Endodermal cell (in vitro differentiated cells): ENCODE results near the gene FANCM. TPM values are rescaled to one million over a fixed set of nuclear protein-coding genes. Genes with fewer than 3 reads are reported as not detected.

Experiments
- DNase-seq: peaks from one replicate; pipeline ENCODE4 v3.0.0-alpha.2; 2017
- H3K27ac ChIP-seq: 2 replicates; pipeline ENCODE4 v1.5.1; 2013; ENCODE audit warnings: mild to moderate bottlenecking, low read depth, low read length, moderate library complexity
- H3K27me3 ChIP-seq: 2 replicates; pipeline ENCODE4 v1.6.1; 2013; ENCODE audit warnings: mild to moderate bottlenecking, low read length, moderate library complexity; ENCODE audit not compliant: insufficient read depth, control insufficient read depth, poor library complexity, severe bottlenecking
- H3K36me3 ChIP-seq: 2 replicates; pipeline ENCODE4 v1.7.0; 2013; ENCODE audit warnings: mild to moderate bottlenecking, low read length, moderate library complexity; ENCODE audit not compliant: control insufficient read depth, insufficient read depth
- H3K4me1 ChIP-seq: one replicate; pipeline ENCODE4 v1.7.0; 2013; ENCODE audit warnings: low read length; ENCODE audit not compliant: control insufficient read depth, insufficient read depth
- H3K4me3 ChIP-seq: 2 replicates; pipeline ENCODE4 v1.5.1; 2013; ENCODE audit warnings: mild to moderate bottlenecking, low read length, moderate library complexity
- H3K9ac ChIP-seq: 2 replicates; pipeline ENCODE4 v1.6.1; 2013; ENCODE audit warnings: mild to moderate bottlenecking, low read length, moderate library complexity; ENCODE audit not compliant: poor library complexity, severe bottlenecking; ENCODE audit errors: extremely low read depth
- H3K9me3 ChIP-seq: 2 replicates; pipeline ENCODE4 v1.6.1; 2013; ENCODE audit warnings: mild to moderate bottlenecking, low read length, moderate library complexity; ENCODE audit not compliant: control insufficient read depth
- H3K27ac Mint-ChIP-seq: 2 replicates; pipeline ENCODE4 v1.8.0; 2020; ENCODE audit warnings: mixed read lengths
- H3K27me3 Mint-ChIP-seq: 2 replicates; pipeline ENCODE4 v1.8.0; 2021; ENCODE audit warnings: mild to moderate bottlenecking, mixed read lengths; ENCODE audit not compliant: insufficient read depth
- H3K36me3 Mint-ChIP-seq: 2 replicates; pipeline ENCODE4 v1.8.0; 2020; ENCODE audit warnings: low read depth, mixed read lengths
- H3K4me1 Mint-ChIP-seq: 2 replicates; pipeline ENCODE4 v1.8.0; 2020; ENCODE audit warnings: mixed read lengths
- H3K4me3 Mint-ChIP-seq: 2 replicates; pipeline ENCODE4 v1.8.0; 2020; ENCODE audit warnings: mild to moderate bottlenecking, moderate library complexity, mixed read lengths
- H3K9me3 Mint-ChIP-seq: 2 replicates; pipeline ENCODE4 v1.8.0; 2020; ENCODE audit warnings: mild to moderate bottlenecking, mixed read lengths
- WGBS, 2 experiments: methylation state at CpG; one replicate each; pipeline versions ENCODE4 v1.1.5 to v1.1.7; 2013; ENCODE audit warnings: missing lambda C conversion rate in 2 of 2, mixed read lengths in 1 of 2; ENCODE audit not compliant: insufficient coverage in 1 of 2, insufficient read length in 1 of 2; 5-methylcytosine and 5-hydroxymethylcytosine counted together
- total RNA-seq, 2 donors: library from RNA; stranded (reverse); fragmentation: NEBNext Ultra II Directional in 1 of 2; extraction: Animal tissue kit (Norgen Biotek cat#: 25700) in 1 of 2; gene quantifications; 2 replicates in 1 of 2; 3 replicates in 1 of 2; pipeline ENCODE4 v1.2.1, GENCODE V29; 2021
- TF ChIP-seq, protein P1 (sequence below): fragments of 200-600 bp; sonication (generic); conservative IDR thresholded peaks from 2 replicates; pipeline ENCODE4 v1.5.0; 2021; ENCODE audit warnings: antibody characterized with exemption, mild to moderate bottlenecking

The FANCM gene
- total RNA-seq, 2 donors from 2014 or later = 13.1 to 15.8 TPM

DNA sequence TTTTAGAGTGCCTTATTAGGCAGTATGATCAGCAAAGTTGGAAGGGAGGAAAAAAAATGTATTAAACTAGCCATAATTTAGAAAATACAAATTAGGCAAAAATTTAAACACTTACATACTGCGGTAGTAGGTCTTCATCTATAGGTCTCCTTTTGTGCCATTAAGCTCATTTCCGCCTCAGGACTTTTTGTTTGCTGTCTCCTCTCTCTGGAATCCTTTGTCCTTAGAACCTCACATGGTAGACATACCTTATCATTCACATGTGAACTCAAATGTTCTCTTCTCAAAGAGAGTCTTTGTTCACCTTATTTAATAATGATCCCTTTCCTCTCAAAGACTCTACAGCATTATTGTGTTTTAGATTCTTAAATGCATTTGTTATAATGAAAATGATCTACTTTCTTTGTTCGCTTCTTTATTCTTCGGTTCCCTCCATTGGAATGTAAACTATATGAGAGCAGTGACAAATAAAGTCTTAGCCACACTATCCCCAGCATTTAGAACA is 14.7 kb downstream of the FANCM start:
- Histone ChIP-seq H3K9me3 (no peaks in the 10 kb centered on the region), H3K36me3 (peaks cover 8% of the 10 kb centered on the region), H3K27ac (no peak overlapping the region), H3K4me3 (no peak overlapping the region), H3K27me3 (no peaks in the 10 kb centered on the region), H3K4me1 (no peaks in the 10 kb centered on the region), H3K9ac (no peak overlapping the region)
- Mint-ChIP-seq H3K9me3 (peaks cover 3% of the 10 kb centered on the region), H3K36me3 (peaks cover 19% of the 10 kb centered on the region), H3K4me3 (no peak overlapping the region), H3K27me3 (no peaks in the 10 kb centered on the region), H3K27ac (peak overlapping the region; percentile 56), H3K4me1 (no peaks in the 10 kb centered on the region)
- TF ChIP-seq, protein P1, sequence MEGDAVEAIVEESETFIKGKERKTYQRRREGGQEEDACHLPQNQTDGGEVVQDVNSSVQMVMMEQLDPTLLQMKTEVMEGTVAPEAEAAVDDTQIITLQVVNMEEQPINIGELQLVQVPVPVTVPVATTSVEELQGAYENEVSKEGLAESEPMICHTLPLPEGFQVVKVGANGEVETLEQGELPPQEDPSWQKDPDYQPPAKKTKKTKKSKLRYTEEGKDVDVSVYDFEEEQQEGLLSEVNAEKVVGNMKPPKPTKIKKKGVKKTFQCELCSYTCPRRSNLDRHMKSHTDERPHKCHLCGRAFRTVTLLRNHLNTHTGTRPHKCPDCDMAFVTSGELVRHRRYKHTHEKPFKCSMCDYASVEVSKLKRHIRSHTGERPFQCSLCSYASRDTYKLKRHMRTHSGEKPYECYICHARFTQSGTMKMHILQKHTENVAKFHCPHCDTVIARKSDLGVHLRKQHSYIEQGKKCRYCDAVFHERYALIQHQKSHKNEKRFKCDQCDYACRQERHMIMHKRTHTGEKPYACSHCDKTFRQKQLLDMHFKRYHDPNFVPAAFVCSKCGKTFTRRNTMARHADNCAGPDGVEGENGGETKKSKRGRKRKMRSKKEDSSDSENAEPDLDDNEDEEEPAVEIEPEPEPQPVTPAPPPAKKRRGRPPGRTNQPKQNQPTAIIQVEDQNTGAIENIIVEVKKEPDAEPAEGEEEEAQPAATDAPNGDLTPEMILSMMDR = no peak
- WGBS, 2 experiments = 94 to 100% methylated on average over 2 to 4 of the region's 4 CpGs
- no peak for DNase-seq

DNA sequence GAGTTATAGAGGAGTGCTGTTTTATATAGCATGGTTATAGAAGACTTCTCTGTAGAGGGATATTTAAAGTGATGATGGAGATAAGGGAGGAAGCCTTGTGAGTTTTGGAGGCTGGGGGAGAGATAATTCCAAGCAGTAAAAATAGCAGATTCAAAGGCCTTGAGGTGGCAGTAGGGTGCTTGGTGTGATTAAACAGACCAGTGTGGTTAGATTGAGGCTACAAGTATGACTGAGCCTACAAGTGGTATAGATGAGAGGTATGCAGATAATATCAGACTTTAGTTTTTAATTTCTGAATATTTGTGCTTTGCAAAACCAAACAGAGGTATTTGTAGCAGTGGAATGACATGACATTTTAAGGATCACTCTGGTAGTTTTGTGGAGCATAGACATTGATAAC is 20.3 kb downstream of the FANCM start:
- TF ChIP-seq, protein P1 = no peak
- Histone ChIP-seq H3K27ac (no peak overlapping the region), H3K4me3 (no peak overlapping the region), H3K4me1 (no peaks in the 10 kb centered on the region), H3K9me3 (no peaks in the 10 kb centered on the region), H3K9ac (no peak overlapping the region), H3K36me3 (peaks cover 12% of the 10 kb centered on the region), H3K27me3 (no peaks in the 10 kb centered on the region)
- Mint-ChIP-seq H3K36me3 (peaks cover 12% of the 10 kb centered on the region), H3K27me3 (no peaks in the 10 kb centered on the region), H3K9me3 (no peaks in the 10 kb centered on the region), H3K27ac (no peak overlapping the region), H3K4me3 (no peak overlapping the region), H3K4me1 (no peaks in the 10 kb centered on the region)
- DNase-seq = no peak

DNA sequence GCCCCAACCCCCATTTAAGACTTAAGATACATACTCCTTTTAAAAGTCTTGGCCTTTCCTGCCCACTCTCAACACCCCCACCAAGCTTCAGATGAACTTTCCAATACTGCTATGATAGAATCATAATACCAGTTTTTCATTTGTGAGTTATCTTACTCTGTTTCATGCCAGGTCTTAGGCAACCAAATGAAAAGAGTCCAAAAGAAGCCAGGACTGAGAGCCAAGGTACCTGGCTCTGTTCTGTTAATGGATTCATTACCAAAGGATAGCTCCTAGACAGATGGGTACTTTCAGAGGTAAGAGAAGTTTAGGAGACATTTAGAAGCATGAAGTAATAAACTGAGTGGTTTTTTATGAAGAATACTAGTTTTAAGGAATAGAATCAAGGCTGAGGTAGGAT is 34.2 kb downstream of the FANCM start:
- H3K36me3 ChIP-seq = peaks cover 24% of the 10 kb centered on the region
- no peak overlapping the region for H3K4me3 Mint-ChIP-seq

More for the DNA sequence above, 34.2 kb downstream of the FANCM start:
- Mint-ChIP-seq H3K27me3 (no peaks in the 10 kb centered on the region), H3K4me1 (no peaks in the 10 kb centered on the region), H3K9me3 (no peaks in the 10 kb centered on the region), H3K27ac (no peak overlapping the region), H3K36me3 (peaks cover 19% of the 10 kb centered on the region)
- TF ChIP-seq, protein P1 = no peak
- no peaks in the 10 kb centered on the region for H3K9me3 ChIP-seq
- H3K4me1 ChIP-seq = no peaks in the 10 kb centered on the region
- no peak for DNase-seq
- H3K27ac ChIP-seq = no peak overlapping the region
- H3K9ac ChIP-seq = no peak overlapping the region
- no peaks in the 10 kb centered on the region for H3K27me3 ChIP-seq
- H3K4me3 ChIP-seq = no peak overlapping the region
